ENCODE measurements around the gene TNFSF18.

TNFSF18 gene

DNA sequence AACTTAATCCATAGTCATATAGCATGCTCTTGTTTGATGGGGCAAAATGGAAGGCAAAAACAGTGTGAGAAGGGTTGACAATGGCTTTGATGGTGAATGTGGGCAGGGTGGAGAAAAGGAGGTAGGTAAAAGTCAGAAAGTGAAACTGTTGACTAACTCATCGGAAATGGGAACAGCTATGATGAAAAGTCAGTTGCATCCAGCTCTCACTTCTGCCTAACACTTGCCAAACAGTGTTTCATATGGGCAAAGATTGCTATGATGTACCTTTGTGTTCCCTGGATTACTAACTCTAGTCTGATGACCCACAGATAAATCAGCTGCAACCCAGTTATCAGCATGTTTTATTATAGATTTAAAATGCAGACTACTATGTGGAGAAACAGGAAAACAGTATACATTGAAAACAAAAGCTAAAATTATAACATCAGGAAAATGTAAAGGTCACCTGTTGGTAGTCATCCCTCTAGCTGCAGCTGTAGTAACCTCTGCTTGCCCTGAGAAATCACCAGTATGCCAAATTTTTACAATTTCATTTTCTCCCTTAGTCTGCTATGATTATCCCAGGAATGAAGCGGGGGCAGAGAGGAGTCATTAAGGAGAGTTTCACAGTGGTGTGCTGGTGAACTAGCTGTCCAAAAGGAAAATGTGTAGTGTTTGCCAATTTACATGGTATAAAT, 11.7 kb downstream of the TNFSF18 start:
- DNase-seq, result no peak

DNA sequence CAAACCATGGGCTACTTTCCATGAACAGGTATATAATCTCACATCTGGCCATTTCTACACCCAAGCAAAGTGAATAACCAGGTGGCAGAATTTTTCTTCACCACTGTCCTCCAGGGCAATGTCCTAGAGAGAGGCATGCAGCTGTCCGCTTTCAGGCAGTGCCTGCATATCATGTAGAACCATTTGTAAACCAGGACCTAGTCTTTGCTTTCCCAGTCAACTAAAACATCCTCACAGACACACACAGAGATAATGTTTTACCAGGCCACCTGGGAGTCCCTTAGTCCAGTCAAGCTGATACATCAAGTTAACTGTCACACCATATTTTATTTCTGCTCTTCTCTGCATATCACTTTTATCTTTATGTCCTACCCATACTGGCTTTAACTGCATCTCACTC, 26.2 kb downstream of the TNFSF18 start:
- DNase-seq, result no peak

- DNase-seq, result no peak
Measured at GRCh38 chr1:173023343-173023742, 27.4 kb downstream of the TNFSF18 start.

GRCh38 chr1:173020138-173020750, 30.5 kb downstream of the TNFSF18 start:
- DNase-seq, result no peak

GRCh38 chr1:173017792-173018191, 32.9 kb downstream of the TNFSF18 start:
- no peak for DNase-seq

DNA sequence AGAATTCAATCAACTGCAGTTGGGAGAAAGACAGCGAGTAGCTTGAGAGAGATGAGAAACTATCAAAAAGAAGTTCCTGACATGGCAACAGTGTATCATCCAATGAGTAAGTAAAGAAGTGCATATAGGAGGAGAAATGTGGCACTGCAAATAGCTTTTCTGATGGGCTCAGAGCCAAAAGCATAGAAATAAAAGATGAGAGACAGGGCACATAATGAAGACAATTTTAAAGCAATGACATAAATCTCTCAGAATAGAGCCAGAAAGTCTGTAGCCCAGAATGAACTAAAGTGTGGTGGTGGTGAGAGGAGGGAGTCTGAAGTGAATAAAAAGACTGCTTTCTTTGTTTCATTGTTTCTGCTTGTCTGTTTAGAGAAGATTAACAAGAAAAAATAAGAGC, 34.3 kb downstream of the TNFSF18 start:
- DNase-seq, result no peak

GRCh38 chr1:173015629-173016028, 35.1 kb downstream of the TNFSF18 start:
- DNase-seq, result no peak

- DNase-seq, result no peak
Measured at GRCh38 chr1:173014160-173014559, 36.6 kb downstream of the TNFSF18 start.

DNA sequence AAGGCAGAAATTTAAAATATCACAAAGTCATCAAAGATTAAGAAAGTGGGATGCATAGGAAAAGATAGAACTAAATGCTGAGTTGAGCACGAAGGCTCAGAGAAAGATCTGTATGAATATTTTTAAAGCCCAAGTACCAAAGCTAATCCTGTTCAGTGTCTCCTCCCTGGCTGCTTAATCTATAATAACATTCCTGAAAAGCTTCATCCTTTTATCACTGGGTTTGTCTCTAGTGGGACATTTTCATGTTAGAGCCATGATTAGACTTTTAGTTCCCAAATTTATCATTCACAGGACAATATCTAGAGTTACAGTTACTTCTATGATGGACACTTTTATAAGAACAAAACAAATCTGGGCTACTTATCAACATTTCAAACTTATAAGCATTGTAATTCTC, 38.6 kb downstream of the TNFSF18 start:
- no peak for DNase-seq

DNA sequence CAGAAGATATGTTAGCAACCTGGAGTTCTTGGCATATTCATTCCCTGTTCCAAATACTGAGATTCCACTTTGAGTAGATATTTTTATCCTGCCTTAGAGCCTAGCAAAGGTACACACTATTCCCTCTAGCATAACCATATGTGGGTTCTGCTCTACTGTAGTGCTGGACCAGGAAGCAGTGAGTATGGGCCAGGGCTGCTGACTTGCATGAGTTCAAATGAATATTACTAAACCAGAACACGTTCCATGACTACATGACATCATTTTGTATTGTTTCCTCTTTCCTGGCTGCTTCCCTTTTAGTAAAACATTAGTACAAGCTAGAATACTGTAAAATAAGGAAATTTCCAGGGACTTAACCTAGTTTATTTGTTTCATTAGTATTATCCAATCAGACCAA, 41.1 kb downstream of the TNFSF18 start:
- DNase-seq, result no peak

- no peak for DNase-seq
Measured at GRCh38 chr1:173005196-173005864, 45.4 kb downstream of the TNFSF18 start.

DNA sequence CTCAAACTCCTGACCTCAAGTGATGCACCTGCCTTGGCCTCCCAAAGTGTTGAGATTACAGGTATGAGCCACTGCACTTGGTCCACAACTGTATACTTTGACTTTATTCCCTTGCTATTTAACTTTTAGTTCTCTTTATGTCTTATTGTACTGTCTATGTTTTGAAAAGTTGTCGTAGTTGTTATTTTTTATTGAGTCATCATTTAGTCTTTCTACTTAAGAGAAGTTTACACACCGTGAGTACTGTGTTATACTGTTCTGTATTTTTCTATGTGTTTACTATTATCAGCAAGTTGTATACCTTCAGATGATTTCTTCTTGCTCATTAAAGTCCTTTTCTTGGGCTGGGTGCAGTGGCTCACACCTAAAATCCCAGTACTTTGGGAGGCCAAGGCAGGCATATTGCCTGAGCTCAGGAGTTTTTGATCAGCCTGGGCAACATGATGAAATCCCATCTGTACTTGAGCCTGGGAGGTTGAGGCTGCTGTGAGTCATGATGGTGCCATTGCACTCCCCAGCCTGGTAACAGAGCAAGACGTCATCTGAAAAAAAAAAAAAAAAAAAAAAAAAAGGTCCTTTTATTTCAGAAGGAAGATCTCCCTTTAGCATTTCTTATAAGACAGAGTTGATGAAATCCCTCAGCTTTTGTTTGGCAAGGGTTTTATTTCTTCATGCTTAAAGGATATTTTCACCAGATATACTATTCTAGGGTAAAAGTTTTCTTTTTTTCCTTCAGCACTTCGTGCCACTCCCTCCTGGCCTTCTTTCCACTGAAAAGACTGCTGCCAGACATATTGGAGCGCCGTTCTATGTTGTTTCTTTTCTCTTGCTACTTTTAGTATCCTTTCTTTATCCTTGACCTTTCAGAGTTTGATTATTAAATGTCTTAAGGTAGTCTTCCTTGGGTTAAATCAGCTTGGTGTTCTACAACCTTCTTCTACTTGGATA, 47.6 kb downstream of the TNFSF18 start:
- no peak for DNase-seq

- DNase-seq, result no peak
Measured at GRCh38 chr1:172999349-172999748, 51.4 kb downstream of the TNFSF18 start.

- DNase-seq, result no peak
Measured at GRCh38 chr1:172997941-172998361, 52.8 kb downstream of the TNFSF18 start.

GRCh38 chr1:172993640-172994039, 57.1 kb downstream of the TNFSF18 start:
- DNase-seq, result no peak

DNA sequence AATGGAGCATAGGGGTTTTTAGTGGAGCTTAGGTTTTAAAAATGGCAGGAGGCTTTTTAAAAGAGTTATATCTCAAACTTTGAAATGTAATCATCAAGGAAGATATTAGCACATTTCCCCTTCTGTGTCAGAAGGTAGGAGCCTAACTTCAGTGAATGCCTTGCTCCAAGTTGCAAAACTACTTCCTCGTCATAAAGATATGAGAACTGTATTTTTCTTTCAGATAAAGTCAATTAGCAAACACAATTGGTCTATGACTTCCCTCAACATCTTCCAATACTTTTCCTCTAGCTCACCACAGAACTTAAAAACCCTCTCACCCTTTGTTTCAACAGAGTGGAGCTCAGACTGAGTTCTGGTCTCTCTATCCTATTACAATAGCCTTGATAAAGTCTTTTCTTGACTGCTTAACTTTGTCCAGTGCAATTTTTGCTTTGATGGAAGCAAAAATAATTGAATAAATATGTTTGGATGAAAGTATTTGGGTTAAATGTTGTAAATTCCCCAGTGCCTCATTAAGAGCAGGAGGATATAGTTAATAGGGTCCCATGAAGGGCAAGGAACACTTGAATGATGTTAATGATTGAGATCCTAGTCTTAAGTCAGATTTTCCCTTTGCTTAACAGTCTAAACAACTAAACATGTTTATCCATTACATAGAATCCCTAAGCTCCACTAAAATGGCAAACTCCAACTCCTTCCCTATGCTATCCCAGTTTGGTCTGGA, 58.9 kb downstream of the TNFSF18 start:
- DNase-seq, result no peak

- no peak for DNase-seq
Measured at GRCh38 chr1:172990598-172991215, 60.0 kb downstream of the TNFSF18 start.

All from hematopoietic multipotent progenitor cell treated with erythropoietin and hydrocortisone succinate and interleukin-3 and kit ligand, for 8 days (in vitro differentiated cells).